ENCODE data around the gene CELA2A.
A peak's percentile ranks its signal among the peaks of the same experiment; 100 is the strongest.

Gene CELA2A

DNA sequence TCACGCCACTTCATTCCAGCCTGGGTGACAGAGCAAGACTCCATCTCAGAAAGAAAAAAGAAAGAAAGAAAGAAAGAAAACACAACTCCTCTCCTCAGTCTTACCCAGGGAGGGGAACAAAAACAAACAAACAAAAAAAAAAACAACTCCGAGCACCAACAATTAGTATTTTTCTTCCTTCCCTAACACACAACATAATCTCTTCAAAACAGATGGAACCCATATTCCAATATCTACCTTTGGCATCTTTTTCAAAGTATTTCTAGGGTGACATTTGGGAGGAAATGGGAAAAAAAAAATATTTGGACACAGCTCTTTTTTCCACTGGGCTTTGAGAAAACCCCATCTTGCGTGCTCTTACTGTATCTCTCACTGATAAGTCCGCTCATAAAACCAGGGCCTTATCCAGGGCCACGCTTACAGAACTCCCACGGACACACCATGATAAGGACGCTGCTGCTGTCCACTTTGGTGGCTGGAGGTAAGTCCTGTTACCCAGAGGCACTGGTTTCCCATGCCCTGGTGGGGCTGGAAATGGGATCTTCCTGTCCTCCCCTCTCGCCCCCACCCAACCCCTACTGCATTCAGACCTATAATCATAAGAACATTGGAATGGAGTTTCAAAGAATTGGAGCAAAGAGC is at the start of gene CELA2A:
Gene CELA2A (plus strand): TSS at position 420 of the 642 bp plus-strand sequence. CDS start 22 bp downstream, at position 442.
- no peak for DNase-seq (ENCODE audit: extremely low read depth in 1 of 2, low read depth in 1 of 2)

- no peak for DNase-seq (ENCODE audit: extremely low read depth in 1 of 2, low read depth in 1 of 2)
Measured at GRCh38 chr1:15407580-15407979, 49.0 kb upstream of the CELA2A start.

DNA sequence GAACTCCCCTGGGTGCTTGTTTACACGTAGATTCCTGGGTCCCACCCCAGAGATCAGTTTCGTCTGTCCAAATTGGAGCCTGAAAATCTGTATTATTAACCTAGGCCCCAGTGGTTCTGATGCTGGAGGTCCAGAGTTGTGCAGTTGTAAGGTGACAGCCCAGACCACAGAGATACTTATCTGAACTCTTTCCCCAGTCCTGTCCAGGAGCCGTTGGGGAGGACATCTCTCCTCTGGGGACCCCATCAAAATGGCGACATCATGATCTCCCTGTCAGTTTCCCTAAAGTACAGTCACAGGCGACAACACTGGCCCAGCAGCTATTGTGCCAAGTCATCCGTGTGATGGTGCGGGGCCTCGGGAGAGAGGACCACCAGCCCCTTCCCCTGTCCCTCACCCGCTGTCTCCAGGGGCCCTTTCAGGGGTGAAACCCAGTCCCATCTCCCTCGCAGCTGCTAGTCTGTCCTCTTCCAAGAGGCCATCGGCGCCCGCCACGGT is 47.6 kb upstream of the CELA2A start:
- no peak for DNase-seq (ENCODE audit: extremely low read depth in 1 of 2, low read depth in 1 of 2)

DNA sequence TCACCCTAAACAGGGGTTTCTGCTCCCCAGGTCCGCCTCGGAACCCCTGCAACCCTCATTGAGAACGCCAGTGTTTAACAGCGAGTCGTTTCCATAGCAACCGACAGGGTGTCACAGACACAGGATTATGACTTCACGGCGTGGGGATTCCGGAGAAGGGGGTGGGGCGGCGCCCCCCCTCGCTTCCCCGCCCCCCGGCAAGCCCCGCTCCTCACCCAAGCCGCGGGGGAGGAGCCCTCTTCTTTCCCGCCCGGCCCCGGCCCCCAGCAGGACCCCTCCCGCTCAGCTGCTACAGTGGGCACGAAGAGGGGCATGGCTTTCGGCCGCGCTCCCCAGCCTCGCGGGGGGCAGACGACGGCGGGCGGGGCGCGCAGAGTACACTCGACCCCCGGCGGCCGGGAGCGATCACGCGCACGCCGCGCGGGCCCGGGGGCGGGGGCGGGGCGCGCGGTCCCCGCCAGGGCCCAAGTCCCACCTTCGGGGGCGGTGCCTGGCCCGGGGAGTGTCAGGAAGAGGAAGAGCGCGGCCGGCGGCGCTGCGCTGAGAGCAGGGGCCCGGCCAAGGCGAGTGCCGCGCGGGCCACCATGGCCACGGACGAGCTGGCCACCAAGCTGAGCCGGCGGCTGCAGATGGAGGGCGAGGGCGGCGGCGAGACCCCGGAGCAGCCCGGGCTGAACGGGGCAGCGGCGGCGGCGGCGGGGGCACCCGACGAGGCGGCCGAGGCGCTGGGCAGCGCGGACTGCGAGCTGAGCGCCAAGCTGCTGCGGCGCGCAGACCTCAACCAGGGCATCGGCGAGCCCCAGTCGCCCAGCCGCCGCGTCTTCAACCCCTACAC is 46.9 kb upstream of the CELA2A start, which contains the start of gene EFHD2:
Gene EFHD2 (plus strand): TSS at position 501 of the 835 bp plus-strand sequence. CDS start 84 bp downstream, at position 585.
- peak; percentile 69 to 77 for DNase-seq (ENCODE audit: extremely low read depth in 1 of 2, low read depth in 1 of 2)

DNA sequence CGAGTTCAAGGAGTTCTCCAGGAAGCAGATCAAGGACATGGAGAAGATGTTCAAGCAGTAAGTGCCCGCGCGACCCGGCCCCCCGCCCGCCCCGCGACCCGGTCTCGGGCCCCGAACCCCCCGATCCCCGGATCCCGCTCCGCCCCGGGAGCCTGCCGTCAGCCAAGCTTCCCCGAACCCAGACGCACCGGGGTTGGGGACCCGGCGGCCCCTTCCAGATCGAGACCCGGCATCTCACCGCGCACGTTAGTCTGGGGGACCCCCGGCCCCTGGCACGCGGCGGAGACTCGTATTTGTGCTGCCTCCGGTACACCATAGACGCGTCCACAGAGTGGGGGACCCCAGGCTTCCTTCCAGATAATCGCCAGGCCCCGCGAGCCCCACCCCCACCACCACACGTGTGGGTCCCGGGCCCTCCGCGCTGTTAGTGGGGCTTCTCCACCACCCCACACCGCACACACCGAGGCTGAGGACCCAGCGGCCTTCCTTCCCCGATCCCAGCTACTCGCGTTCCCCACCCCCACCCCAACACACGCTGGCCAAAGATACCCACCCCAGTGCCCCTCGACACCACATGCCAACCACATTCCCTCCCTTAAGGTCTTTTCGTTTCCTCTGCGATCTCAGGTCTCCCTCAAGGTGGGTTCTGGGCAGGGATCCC is 46.2 kb upstream of the CELA2A start:
- no peak for DNase-seq (ENCODE audit: extremely low read depth in 1 of 2, low read depth in 1 of 2)

DNA sequence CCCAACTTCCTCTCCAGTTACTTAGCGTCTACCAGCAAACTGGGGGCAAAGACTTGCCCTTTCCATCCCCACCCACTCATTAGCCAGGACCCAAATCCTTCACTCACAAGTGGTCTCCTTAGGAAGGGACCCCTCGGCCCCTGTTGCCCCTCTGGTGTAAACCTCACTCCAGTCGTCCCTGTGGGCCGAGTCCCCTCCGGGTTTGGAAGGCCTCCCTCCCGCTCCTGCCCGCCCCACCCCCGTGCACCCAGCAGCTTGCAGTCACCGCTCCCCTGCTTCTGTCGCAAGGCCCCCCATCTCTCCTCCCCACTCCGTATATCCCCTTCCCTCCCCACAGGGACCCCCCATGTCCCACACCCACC is 45.7 kb upstream of the CELA2A start:
- DNase-seq (ENCODE audit: extremely low read depth in 1 of 2, low read depth in 1 of 2) = no peak

DNA sequence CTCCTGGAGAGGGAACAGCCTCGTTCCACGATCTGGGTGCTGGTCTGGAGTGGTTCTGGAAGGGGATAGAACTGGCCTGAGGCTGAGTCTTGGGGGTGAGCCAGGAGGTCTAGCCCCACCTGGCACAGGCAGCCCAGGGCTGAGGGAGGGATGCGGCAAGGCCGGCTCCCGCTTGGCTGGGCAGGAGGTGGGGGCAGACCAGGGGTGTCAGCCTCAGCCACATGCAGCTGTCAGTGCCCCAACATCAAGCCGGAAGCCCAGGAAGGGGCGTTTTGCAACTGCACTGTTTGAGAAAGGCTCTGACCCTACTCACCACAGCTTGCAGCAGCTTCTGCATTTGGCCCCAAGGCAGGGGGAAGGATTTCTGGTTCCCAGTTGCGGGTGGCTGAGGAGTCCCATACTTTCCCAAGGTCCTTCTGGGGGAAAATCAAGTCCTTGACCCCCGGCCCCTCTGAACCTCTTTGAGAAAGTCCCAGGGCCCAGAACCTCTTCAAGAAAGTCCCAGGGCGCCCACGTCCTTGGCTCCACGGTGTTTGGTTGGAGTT is 44.9 kb upstream of the CELA2A start:
- peak in 1 of 2 donors; percentile 33 for DNase-seq (ENCODE audit: extremely low read depth in 1 of 2, low read depth in 1 of 2)

DNA sequence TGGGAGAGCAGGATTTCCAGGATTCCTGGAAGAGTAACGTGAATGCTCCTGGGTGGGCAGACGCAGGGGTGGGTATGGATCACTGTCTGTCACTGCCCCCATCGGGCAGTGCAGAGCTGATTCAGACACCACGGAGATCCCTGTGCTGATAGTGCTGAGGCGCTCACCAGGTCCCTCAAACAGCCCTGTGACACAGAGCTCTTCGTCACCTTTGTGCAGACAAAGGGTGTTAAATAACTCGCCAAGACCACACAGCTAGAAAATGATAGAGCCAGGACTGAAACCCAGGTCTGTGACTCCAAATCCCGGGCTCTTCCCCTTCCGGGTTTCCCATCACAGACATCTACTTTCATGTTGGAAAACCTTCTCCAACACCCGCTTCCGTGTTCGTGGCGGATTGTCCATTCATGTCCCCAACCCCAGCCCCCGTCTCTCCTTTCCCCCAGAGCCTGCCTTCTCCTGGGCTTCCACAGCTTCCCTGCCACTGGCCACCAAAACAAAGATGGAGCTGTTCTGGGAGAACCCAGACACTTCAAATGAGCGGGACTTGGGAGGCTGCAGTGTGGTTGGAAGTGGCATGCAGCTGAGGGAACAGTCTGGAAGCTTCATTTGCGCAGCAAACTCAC is 44.2 kb upstream of the CELA2A start:
- DNase-seq (ENCODE audit: extremely low read depth in 1 of 2, low read depth in 1 of 2) = peak in 1 of 2 donors; percentile 63

DNA sequence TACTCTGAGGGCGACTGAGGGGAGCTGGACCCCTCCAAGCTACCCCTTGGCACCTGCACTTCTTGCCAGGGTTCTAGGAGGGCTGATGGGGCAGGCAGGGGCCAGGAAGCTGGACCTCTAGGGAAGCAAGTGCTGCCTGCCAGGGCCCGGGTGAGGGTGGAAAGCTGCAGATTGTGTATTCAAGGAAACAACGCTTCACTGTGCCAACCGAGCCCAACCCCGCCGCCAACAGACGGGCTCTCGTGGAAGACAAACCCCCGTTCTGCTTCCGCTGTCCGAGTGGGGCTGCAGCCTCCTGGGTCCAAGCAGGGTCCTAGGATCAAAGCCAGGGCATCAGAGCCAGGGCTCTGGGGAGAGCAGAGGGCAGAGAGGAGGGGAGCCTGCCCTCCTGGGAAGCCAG is 43.7 kb upstream of the CELA2A start:
- no peak for DNase-seq (ENCODE audit: extremely low read depth in 1 of 2, low read depth in 1 of 2)

DNA sequence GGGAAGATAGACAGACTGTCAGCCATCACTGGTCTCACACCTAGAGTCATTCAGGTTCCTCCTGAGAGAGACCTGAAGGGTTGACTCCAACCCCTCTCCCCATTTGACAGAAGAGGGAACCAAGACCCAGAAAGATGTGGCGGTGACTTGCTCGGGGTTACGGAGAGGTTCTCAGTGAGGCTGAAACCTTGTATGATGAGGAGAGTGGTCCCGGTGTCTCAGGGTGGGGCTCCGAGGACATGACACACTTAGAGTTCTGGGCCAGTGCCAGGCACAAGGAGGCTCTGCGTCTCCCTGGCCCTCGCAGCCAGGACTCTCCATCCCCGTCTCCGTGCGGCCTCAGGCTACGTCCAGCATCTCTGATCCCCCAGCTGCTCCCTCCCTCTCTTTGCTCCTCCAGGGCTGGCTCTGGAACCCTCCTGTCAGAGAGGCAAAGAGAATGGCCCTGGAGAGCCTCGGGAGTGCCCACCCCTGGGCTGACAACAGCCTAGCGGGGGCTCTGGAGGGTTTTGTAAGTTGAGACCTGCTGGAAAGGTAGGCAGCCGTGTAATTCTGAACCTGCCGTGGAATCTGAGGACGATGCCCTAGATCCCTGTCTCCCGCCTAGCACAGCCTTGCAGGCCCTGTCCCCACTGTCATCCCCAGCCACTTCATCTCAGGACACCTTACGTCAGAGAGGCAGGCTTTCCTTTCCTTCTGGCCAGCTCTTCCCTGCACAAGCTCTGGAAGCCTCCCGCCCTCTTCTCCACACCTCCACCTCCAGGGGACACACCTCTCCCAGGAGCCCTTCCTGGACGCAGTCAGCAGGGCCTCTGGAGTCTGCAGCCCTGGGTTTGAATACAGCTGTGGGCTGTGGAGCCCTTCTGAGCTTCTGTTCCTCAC is 42.7 kb upstream of the CELA2A start:
- no peak for DNase-seq (ENCODE audit: extremely low read depth in 1 of 2, low read depth in 1 of 2)

GRCh38 chr1:15414445-15414983 is 42.0 kb upstream of the CELA2A start:
- no peak for DNase-seq (ENCODE audit: extremely low read depth in 1 of 2, low read depth in 1 of 2)

- DNase-seq (ENCODE audit: extremely low read depth in 1 of 2, low read depth in 1 of 2) = peak in 1 of 2 donors; percentile 41
Measured at GRCh38 chr1:15417059-15417934, 39.2 kb upstream of the CELA2A start.

DNA sequence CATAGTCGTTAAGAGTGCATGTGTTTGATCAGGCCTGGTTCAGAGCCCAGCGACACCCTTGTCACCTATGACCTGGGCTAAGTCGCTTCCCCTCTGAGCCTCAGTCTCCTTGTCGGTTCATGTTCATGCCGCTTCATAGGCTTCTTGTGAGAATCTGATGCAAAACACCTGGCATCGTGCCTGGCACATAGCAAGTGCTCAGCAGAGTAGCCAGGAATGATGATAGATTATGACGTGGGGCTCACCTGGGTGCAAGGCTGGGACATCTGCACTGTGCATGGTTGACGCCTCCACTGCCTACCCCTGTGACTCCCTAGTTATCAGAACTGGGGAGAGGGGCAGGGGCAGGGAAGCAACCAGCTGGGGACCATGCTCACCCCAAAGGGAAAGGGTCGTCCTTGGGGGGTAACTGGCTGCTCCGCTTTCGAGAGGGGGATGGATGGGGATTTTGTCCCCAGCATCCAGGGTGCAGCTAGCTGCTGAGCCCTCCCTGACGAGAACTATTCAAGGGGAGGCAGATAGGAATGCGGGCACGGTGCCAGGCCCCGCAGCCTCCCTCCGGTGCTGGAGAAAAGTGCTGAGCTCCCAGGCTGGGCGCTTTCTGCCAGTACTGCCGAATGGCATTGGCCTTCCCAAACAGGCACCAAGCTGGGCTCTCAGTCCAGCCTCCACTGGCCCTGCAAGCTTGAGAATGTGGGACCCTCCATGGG is 37.6 kb upstream of the CELA2A start:
- DNase-seq (ENCODE audit: extremely low read depth in 1 of 2, low read depth in 1 of 2) = no peak

GRCh38 chr1:15420853-15421465 is 35.6 kb upstream of the CELA2A start:
- no peak for DNase-seq (ENCODE audit: extremely low read depth in 1 of 2, low read depth in 1 of 2)

DNA sequence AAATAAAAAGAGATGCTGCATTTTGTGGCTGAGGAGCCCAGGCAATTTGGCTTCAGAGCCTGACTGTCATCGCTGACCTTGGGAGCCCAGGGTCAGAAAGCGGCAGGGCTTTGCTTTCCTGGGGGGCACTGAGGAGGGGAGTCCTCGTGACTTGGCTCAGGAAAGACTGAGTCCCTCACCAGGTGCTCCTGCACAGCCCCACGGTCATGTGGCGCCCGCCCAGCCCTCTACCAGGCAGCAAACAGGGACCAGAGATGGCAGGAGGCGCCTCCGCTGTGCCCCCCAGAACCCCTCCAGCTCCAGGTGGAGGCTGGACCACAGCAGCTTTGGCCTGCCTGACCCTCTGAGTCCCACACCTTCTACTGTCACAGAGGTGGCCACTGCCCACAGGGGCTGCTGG is 33.7 kb upstream of the CELA2A start:
- DNase-seq (ENCODE audit: extremely low read depth in 1 of 2, low read depth in 1 of 2) = no peak

- DNase-seq (ENCODE audit: extremely low read depth in 1 of 2, low read depth in 1 of 2) = no peak
Measured at GRCh38 chr1:15423355-15424077, 33.0 kb upstream of the CELA2A start.

- no peak for DNase-seq (ENCODE audit: extremely low read depth in 1 of 2, low read depth in 1 of 2)
Measured at GRCh38 chr1:15424146-15424667, 32.3 kb upstream of the CELA2A start.
